H9 (cell line): ENCODE measurements around the gene FUT9. TPM values are rescaled to one million over a fixed set of nuclear protein-coding genes. Genes with fewer than 3 reads are reported as not detected.

Experiments used
- DNase-seq: peaks from one replicate; pipeline ENCODE4 v3.0.0-alpha.2; 2017
- H2AFZ ChIP-seq: one replicate; pipeline ENCODE4 v1.6.1; 2013; ENCODE audit warnings: mild to moderate bottlenecking, low read length, control low read depth, moderate library complexity
- H2AK5ac ChIP-seq: 2 replicates; pipeline ENCODE4 v1.6.1; 2013; ENCODE audit warnings: low read length, control low read depth, mixed read lengths; ENCODE audit not compliant: insufficient read length
- H2BK120ac ChIP-seq: one replicate; pipeline ENCODE4 v1.6.1; 2013; ENCODE audit warnings: low read depth, mild to moderate bottlenecking, low read length, control low read depth, inconsistent platforms; ENCODE audit not compliant: poor library complexity, severe bottlenecking
- H2BK12ac ChIP-seq: 2 replicates; pipeline ENCODE4 v1.6.1; 2013; ENCODE audit warnings: low read length, control low read depth, mixed read lengths, low read depth; ENCODE audit not compliant: insufficient read length
- H2BK15ac ChIP-seq: 2 replicates; pipeline ENCODE4 v1.6.1; 2013; ENCODE audit warnings: low read depth, low read length, control low read depth
- H2BK20ac ChIP-seq: one replicate; pipeline ENCODE4 v1.6.1; 2013; ENCODE audit warnings: low read depth, mild to moderate bottlenecking, low read length, control low read depth, inconsistent platforms; ENCODE audit not compliant: poor library complexity, severe bottlenecking
- H2BK5ac ChIP-seq: 2 replicates; pipeline ENCODE4 v1.6.1; 2013; ENCODE audit warnings: low read length, control low read depth, mixed read lengths; ENCODE audit not compliant: insufficient read length
- H3K14ac ChIP-seq: 2 replicates; pipeline ENCODE4 v1.6.1; 2013; ENCODE audit warnings: low read length, control low read depth; ENCODE audit not compliant: insufficient read depth
- H3K18ac ChIP-seq: 2 replicates; pipeline ENCODE4 v1.6.1; 2013; ENCODE audit warnings: low read depth, mild to moderate bottlenecking, mixed read lengths, low read length, control low read depth; ENCODE audit not compliant: insufficient read length
- H3K23ac ChIP-seq: 2 replicates; pipeline ENCODE4 v1.6.1; 2013; ENCODE audit warnings: low read length, control low read depth, mixed read lengths, low read depth; ENCODE audit not compliant: insufficient read length
- H3K23me2 ChIP-seq: 2 replicates; pipeline ENCODE4 v1.6.1; 2013; ENCODE audit warnings: low read depth, mild to moderate bottlenecking, mixed read lengths, low read length, control low read depth; ENCODE audit not compliant: insufficient read length, poor library complexity, severe bottlenecking
- H3K27ac ChIP-seq: 2 replicates; pipeline ENCODE4 v1.5.1; 2013; ENCODE audit warnings: low read length, control low read depth, mixed read lengths, low read depth; ENCODE audit not compliant: insufficient read length
- H3K27me3 ChIP-seq: 2 replicates; pipeline ENCODE4 v1.6.1; 2013; ENCODE audit warnings: low read length, control low read depth, inconsistent platforms; ENCODE audit not compliant: insufficient read depth
- H3K4ac ChIP-seq: 2 replicates; pipeline ENCODE4 v1.6.1; 2013; ENCODE audit warnings: low read depth, mild to moderate bottlenecking, control low read depth, inconsistent platforms, low read length, moderate library complexity
- H3K4me1 ChIP-seq: 2 replicates; pipeline ENCODE4 v1.6.1; 2013; ENCODE audit warnings: low read length, control low read depth, inconsistent platforms; ENCODE audit not compliant: insufficient read depth
- H3K4me2 ChIP-seq: 2 replicates; pipeline ENCODE4 v1.6.1; 2013; ENCODE audit warnings: low read length, control low read depth, mixed read lengths; ENCODE audit not compliant: insufficient read length, insufficient read depth
- H3K56ac ChIP-seq: 2 replicates; pipeline ENCODE4 v1.6.1; 2013; ENCODE audit warnings: low read depth, mild to moderate bottlenecking, mixed read lengths, low read length, control low read depth; ENCODE audit not compliant: insufficient read length
- H3K79me1 ChIP-seq: 2 replicates; pipeline ENCODE4 v1.6.1; 2013; ENCODE audit warnings: low read depth, mild to moderate bottlenecking, moderate library complexity, low read length, control low read depth, inconsistent platforms; ENCODE audit not compliant: insufficient read depth, poor library complexity, severe bottlenecking
- H3K79me2 ChIP-seq: 2 replicates; pipeline ENCODE4 v1.6.1; 2013; ENCODE audit warnings: low read length, control low read depth, inconsistent platforms; ENCODE audit not compliant: insufficient read depth
- H3K9ac ChIP-seq: 2 replicates; pipeline ENCODE4 v1.6.1; 2013; ENCODE audit warnings: low read length, control low read depth, mixed read lengths; ENCODE audit not compliant: insufficient read length; ENCODE audit errors: extremely low read depth
- H3K9me3 ChIP-seq: one replicate; pipeline ENCODE4 v1.6.1; 2013; ENCODE audit warnings: low read depth, low read length, inconsistent platforms; ENCODE audit not compliant: control insufficient read depth
- H3T11ph ChIP-seq: one replicate; pipeline ENCODE4 v1.6.1; 2013; ENCODE audit warnings: mild to moderate bottlenecking, low read length, control low read depth, inconsistent platforms
- H4K20me1 ChIP-seq: one replicate; pipeline ENCODE4 v1.6.1; 2013; ENCODE audit not compliant: control insufficient read depth, insufficient read length, insufficient read depth
- H4K5ac ChIP-seq: 2 replicates; pipeline ENCODE4 v1.6.1; 2013; ENCODE audit warnings: low read depth, mild to moderate bottlenecking, mixed read lengths, low read length, control low read depth; ENCODE audit not compliant: insufficient read length
- H4K8ac ChIP-seq: replicated peaks from 2 replicates; pipeline ENCODE4 v1.6.1; 2013; ENCODE audit warnings: low read length, control low read depth, mixed read lengths, low read depth; ENCODE audit not compliant: insufficient read length
- H4K91ac ChIP-seq: 2 replicates; pipeline ENCODE4 v1.6.1; 2013; ENCODE audit warnings: low read depth, mild to moderate bottlenecking, moderate library complexity, mixed read lengths, low read length, control low read depth; ENCODE audit not compliant: insufficient read length
- H3K27ac Mint-ChIP-seq, 3 experiments: 2 replicates in 2 of 3; 3 replicates in 1 of 3; pipeline ENCODE4 v1.8.0; 2020 to 2021; ENCODE audit warnings: mixed read lengths in 3 of 3, mild to moderate bottlenecking in 1 of 3, moderate library complexity in 1 of 3
- H3K27me3 Mint-ChIP-seq: 2 replicates; pipeline ENCODE4 v1.8.0; 2021; ENCODE audit warnings: low read depth, mild to moderate bottlenecking, moderate library complexity, mixed read lengths
- H3K36me3 Mint-ChIP-seq, 3 experiments: 2 replicates in 2 of 3; 3 replicates in 1 of 3; pipeline ENCODE4 v1.8.0; 2020 to 2021; ENCODE audit warnings: low read depth in 3 of 3, mixed read lengths in 3 of 3; ENCODE audit not compliant: insufficient read depth in 1 of 3
- H3K4me1 Mint-ChIP-seq, 2 experiments: 2 replicates each; pipeline ENCODE4 v1.8.0; 2020; ENCODE audit warnings: mixed read lengths in 2 of 2
- H3K4me3 Mint-ChIP-seq, 2 experiments: 2 replicates in 1 of 2; 3 replicates in 1 of 2; pipeline ENCODE4 v1.8.0; 2020 to 2021; ENCODE audit warnings: mild to moderate bottlenecking in 2 of 2, mixed read lengths in 2 of 2, moderate library complexity in 1 of 2
- H3K9me3 Mint-ChIP-seq, 2 experiments: 2 replicates in 1 of 2; 3 replicates in 1 of 2; pipeline ENCODE4 v1.8.0; 2020; ENCODE audit warnings: mild to moderate bottlenecking in 2 of 2, mixed read lengths in 2 of 2, moderate library complexity in 1 of 2
- total RNA-seq: library from RNA; stranded (reverse); gene quantifications from 2 replicates; pipeline ENCODE4 v1.2.1, GENCODE V29; 2021
- TF ChIP-seq, protein P1 (sequence below): fragments of 200-600 bp; sonication (generic); conservative IDR thresholded peaks from 3 replicates; pipeline ENCODE4 v1.8.0; 2021; ENCODE audit warnings: antibody characterized with exemption, mild to moderate bottlenecking

FUT9 gene
- total RNA-seq, 1 experiment from 2014 or later = 1.6 TPM

- no peak overlapping the region for H4K91ac ChIP-seq
- Mint-ChIP-seq H3K36me3 (no peaks in the 10 kb centered on the region), H3K4me3 (no peak overlapping the region), H3K27me3 (no peaks in the 10 kb centered on the region), H3K4me1 (no peaks in the 10 kb centered on the region), H3K27ac (no peak overlapping the region), H3K9me3 (no peaks in the 10 kb centered on the region)
- H3K56ac ChIP-seq = no peak overlapping the region
- TF ChIP-seq, protein P1, sequence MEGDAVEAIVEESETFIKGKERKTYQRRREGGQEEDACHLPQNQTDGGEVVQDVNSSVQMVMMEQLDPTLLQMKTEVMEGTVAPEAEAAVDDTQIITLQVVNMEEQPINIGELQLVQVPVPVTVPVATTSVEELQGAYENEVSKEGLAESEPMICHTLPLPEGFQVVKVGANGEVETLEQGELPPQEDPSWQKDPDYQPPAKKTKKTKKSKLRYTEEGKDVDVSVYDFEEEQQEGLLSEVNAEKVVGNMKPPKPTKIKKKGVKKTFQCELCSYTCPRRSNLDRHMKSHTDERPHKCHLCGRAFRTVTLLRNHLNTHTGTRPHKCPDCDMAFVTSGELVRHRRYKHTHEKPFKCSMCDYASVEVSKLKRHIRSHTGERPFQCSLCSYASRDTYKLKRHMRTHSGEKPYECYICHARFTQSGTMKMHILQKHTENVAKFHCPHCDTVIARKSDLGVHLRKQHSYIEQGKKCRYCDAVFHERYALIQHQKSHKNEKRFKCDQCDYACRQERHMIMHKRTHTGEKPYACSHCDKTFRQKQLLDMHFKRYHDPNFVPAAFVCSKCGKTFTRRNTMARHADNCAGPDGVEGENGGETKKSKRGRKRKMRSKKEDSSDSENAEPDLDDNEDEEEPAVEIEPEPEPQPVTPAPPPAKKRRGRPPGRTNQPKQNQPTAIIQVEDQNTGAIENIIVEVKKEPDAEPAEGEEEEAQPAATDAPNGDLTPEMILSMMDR = no peak
- no peak overlapping the region for H4K5ac ChIP-seq
- H2AFZ ChIP-seq = no peak overlapping the region
- no peak overlapping the region for H3K9ac ChIP-seq
- no peak for DNase-seq
- no peak overlapping the region for H3K14ac ChIP-seq
- H3K4me2 ChIP-seq = no peak overlapping the region
- no peak overlapping the region for H4K8ac ChIP-seq
- no peaks in the 10 kb centered on the region for H4K20me1 ChIP-seq
- no peak overlapping the region for H2BK5ac ChIP-seq
- no peak overlapping the region for H2BK20ac ChIP-seq
- no peak overlapping the region for H3K27ac ChIP-seq
- H3K23me2 ChIP-seq = no peaks in the 10 kb centered on the region
- no peak overlapping the region for H3K23ac ChIP-seq
- H3K4me1 ChIP-seq = no peaks in the 10 kb centered on the region
- no peaks in the 10 kb centered on the region for H3K79me1 ChIP-seq
- H3K18ac ChIP-seq = no peak overlapping the region
- no peak overlapping the region for H2BK120ac ChIP-seq
- H2AK5ac ChIP-seq = no peak overlapping the region
- H2BK12ac ChIP-seq = no peak overlapping the region
- no peaks in the 10 kb centered on the region for H3K27me3 ChIP-seq
- no peaks in the 10 kb centered on the region for H3K9me3 ChIP-seq
- no peak overlapping the region for H3K4ac ChIP-seq
- H3K79me2 ChIP-seq = no peaks in the 10 kb centered on the region
- H2BK15ac ChIP-seq = no peak overlapping the region
- H3T11ph ChIP-seq = no peak overlapping the region
Measured at GRCh38 chr6:96099069-96099468, 83.3 kb downstream of the FUT9 start.
